Osteoblast (primary cell): ENCODE measurements around the gene ACOT11. TPM values are rescaled to one million over a fixed set of nuclear protein-coding genes. Genes with fewer than 3 reads are reported as not detected.

ENCODE experiments used
- DNase-seq: peaks from one replicate; pipeline ENCODE4 v3.0.0; 2011; ENCODE audit warnings: low spot score, mixed read lengths; ENCODE audit not compliant: insufficient read length; ENCODE audit errors: missing footprints
- H2AFZ ChIP-seq: 2 replicates; pipeline ENCODE4 v1.6.0; 2011; ENCODE audit warnings: mild to moderate bottlenecking, low read length
- H3K27ac ChIP-seq: 2 replicates; pipeline ENCODE4 v1.5.1; 2011; ENCODE audit warnings: mild to moderate bottlenecking, low read depth, low read length, moderate library complexity
- H3K27me3 ChIP-seq: 2 replicates; pipeline ENCODE4 v1.6.0; 2012; ENCODE audit warnings: mild to moderate bottlenecking, control low read depth, inconsistent platforms, low read length, moderate library complexity; ENCODE audit not compliant: insufficient read depth
- H3K36me3 ChIP-seq: 2 replicates; pipeline ENCODE4 v1.5.1; 2011; ENCODE audit warnings: mild to moderate bottlenecking, low read length, control low read depth, moderate library complexity; ENCODE audit not compliant: insufficient read depth
- H3K4me1 ChIP-seq: 2 replicates; pipeline ENCODE4 v1.5.1; 2011; ENCODE audit warnings: mild to moderate bottlenecking, low read length, control low read depth, moderate library complexity; ENCODE audit not compliant: insufficient read depth
- H3K4me2 ChIP-seq: 2 replicates; pipeline ENCODE4 v1.6.0; 2011; ENCODE audit warnings: mild to moderate bottlenecking, low read length; ENCODE audit not compliant: insufficient read depth
- H3K4me3 ChIP-seq: fragments of 200-600 bp; sonication (generic); 3 replicates; pipeline ENCODE4 v1.5.1; 2012; ENCODE audit warnings: mild to moderate bottlenecking, low read length, inconsistent platforms; ENCODE audit not compliant: insufficient read depth
- H3K79me2 ChIP-seq: 2 replicates; pipeline ENCODE4 v1.6.0; 2012; ENCODE audit warnings: mild to moderate bottlenecking, low read length, control low read depth, inconsistent platforms; ENCODE audit not compliant: insufficient read depth
- H3K9me3 ChIP-seq: 2 replicates; pipeline ENCODE4 v1.5.1; 2011; ENCODE audit warnings: low read depth, low read length, control low read depth
- H4K20me1 ChIP-seq: 2 replicates; pipeline ENCODE4 v1.6.0; 2012; ENCODE audit warnings: mild to moderate bottlenecking, low read length, control low read depth; ENCODE audit not compliant: insufficient read depth
- total RNA-seq: library from RNA; depleted of rRNA; stranded (reverse); fragments of >200 nt; gene quantifications from 2 replicates; pipeline ENCODE4 v1.2.3, GENCODE V29; 2012
- TF ChIP-seq, protein P1 (sequence below): IDR thresholded peaks from 2 replicates; pipeline ENCODE4 v1.5.1; 2011; ENCODE audit warnings: mild to moderate bottlenecking, low read depth, low read length, moderate library complexity; ENCODE audit errors: extremely low read depth

ACOT11 gene
- total RNA-seq, 1 donor: 2.9 TPM

DNA sequence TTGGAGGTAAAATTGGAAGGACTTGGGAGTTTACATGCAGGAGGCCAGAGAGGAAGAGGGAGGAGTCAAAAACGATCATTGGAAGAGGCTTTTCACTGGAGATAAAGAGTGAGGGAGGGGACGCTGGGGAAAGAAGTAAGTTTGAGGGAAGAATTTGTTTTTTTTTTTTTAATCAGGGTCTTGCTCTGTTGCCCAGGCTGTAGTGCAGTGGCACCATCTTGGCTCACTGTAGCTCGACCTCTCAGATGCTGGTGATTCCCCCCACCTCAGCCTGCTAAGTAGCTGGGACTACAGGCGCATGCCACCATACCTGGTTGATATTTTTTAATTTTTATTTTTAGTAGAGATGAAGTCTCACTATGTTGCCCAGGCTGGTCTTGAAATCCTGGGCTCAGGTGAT, 92.3 kb downstream of the ACOT11 start:
- Histone ChIP-seq H3K27ac (no peak overlapping the region), H2AFZ (no peak overlapping the region), H3K27me3 (peaks cover 19% of the 10 kb centered on the region), H3K79me2 (no peaks in the 10 kb centered on the region), H3K4me1 (no peaks in the 10 kb centered on the region), H3K4me3 (no peak overlapping the region), H3K36me3 (no peaks in the 10 kb centered on the region), H3K9me3 (peaks cover 5% of the 10 kb centered on the region), H4K20me1 (no peaks in the 10 kb centered on the region), H3K4me2 (no peak overlapping the region)
- TF ChIP-seq, protein P1, sequence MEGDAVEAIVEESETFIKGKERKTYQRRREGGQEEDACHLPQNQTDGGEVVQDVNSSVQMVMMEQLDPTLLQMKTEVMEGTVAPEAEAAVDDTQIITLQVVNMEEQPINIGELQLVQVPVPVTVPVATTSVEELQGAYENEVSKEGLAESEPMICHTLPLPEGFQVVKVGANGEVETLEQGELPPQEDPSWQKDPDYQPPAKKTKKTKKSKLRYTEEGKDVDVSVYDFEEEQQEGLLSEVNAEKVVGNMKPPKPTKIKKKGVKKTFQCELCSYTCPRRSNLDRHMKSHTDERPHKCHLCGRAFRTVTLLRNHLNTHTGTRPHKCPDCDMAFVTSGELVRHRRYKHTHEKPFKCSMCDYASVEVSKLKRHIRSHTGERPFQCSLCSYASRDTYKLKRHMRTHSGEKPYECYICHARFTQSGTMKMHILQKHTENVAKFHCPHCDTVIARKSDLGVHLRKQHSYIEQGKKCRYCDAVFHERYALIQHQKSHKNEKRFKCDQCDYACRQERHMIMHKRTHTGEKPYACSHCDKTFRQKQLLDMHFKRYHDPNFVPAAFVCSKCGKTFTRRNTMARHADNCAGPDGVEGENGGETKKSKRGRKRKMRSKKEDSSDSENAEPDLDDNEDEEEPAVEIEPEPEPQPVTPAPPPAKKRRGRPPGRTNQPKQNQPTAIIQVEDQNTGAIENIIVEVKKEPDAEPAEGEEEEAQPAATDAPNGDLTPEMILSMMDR: no peak
- no peak for DNase-seq

DNA sequence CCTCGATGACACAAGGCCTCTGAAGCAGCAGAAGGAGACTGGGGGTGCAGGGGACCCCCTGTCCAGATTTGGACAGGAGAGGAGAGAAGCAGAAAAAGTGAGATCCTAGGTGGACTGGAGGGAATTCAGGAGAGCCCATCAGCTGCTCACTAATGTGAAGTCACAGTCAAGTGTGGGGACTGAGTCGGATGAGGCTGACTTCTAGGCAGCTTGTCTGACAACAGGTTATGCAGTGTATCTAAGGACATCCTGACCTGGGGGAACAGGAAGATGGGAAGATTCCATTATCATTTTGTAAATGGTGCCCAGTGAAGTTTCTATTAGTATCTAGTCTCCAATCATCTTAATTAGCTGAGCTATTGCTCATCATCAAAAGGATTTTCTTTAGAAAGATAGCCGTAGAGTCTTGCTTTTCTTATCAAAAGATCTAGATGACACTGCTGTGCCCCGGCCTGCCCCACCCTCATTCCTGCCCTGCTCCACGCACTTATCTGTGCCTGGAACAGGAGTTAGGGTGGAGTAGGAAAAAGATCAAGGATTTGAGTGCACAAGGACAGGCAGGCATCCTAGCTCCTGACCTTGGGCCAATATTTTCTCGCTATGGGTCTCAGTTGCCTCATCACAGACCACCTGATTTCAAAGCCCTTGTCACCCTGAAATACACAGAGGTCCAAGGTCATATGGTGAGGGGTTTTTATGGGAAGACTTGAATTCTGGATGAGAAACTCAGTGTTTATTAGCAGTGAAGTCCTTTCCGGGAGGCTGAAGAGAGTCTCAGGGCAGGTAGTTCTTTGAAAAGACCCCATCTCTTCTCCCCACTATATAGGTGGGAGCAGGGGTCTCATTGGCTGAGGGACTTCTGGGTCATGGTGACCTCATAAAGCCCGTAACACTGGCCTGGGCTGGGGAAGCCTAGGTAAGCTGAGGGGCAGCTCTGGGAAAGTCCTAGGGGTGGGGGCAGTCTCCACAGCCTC, 93.1 kb downstream of the ACOT11 start, which contains the start of gene MROH7:
MROH7 (plus strand) TSS at position 924 of the 974 bp plus-strand sequence. CDS start 11,141 bp downstream, outside the sequence.
- Histone ChIP-seq H3K27ac (no peak within 1 kb of the TSS), H3K4me2 (no peak within 1 kb of the TSS), H3K27me3 (peaks cover 16% of the 10 kb centered on the region), H3K79me2 (no peaks in the 10 kb centered on the region), H3K36me3 (no peaks in the 10 kb centered on the region), H4K20me1 (no peaks in the 10 kb centered on the region), H3K4me3 (no peak within 1 kb of the TSS), H3K4me1 (peaks cover 2% of the 10 kb centered on the region), H2AFZ (no peak within 1 kb of the TSS), H3K9me3 (peaks cover 5% of the 10 kb centered on the region)
- TF ChIP-seq, protein P1: no peak
- peak; percentile 19 for DNase-seq

DNA sequence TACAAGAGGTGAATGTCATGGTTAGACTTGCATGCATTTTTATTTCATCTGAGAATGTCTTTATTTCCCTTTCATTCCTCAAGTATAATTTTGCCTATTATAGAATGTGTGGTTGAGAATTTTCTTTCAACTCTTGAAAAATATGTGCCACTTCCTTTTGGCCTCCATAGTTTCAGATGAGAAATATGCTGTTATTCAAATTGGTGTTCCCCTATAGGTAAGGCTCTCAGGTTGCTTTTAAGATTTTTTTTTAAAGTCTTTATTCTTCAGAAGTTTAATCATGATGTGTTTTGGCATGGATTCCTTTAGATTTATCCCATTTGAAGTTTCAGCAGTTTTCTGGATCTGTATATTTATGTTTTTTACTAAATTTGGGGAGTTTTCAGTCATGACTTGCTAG, 95.7 kb downstream of the ACOT11 start:
- H3K4me3 ChIP-seq: no peak overlapping the region
- no peaks in the 10 kb centered on the region for H3K79me2 ChIP-seq
- DNase-seq: no peak
- peaks cover 5% of the 10 kb centered on the region for H3K9me3 ChIP-seq
- no peaks in the 10 kb centered on the region for H3K36me3 ChIP-seq
- H3K4me1 ChIP-seq: peaks cover 4% of the 10 kb centered on the region
- H2AFZ ChIP-seq: no peak overlapping the region
- H3K4me2 ChIP-seq: no peak overlapping the region
- H3K27ac ChIP-seq: no peak overlapping the region
- H4K20me1 ChIP-seq: no peaks in the 10 kb centered on the region
- TF ChIP-seq, protein P1: no peak
- peaks cover 18% of the 10 kb centered on the region for H3K27me3 ChIP-seq
